ENCODE results near the gene DGUOK.

Gene DGUOK

DNA sequence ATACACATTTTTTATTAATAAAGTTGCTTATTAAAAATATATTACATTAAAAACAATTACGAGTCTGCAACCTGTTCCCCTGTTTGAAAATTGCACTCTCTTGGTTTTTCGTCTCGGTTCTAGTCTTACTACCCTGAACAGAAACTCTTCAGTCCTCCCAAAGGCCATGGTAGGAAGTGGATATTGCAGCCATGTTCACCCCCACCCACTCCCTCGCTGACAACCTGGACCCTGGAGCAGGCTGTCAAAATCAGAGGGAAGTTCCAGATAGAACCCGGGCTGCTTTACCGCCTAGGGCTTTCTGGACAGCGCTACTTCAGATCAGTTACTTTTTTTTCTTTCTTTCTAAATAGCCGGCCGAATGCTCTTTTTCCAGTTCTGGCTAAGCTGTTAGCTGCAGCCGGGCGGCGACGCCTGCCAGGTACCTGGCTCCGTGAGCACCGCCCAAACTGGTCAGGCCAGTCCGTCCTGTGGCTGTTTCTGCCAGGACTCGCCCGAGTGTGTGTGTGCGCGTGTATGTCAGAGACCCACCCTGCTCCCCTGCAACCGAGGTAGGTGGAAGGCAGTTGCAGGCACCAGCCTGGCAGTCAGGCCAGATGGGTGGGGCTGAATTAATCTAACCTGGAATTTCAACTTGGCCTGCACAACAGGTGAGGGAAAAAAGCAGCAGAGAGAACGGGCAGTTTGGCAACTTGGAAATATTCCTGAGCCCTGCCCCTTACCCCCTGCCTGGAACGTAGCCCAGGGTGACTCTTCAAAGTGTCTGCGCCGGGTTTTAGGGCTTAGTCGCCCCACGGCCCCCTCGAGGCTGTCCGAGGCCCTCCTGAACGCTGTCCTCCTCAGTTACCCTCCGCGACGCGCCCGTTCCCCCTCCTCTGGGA lies 56.9 kb downstream of the DGUOK start:
- peak; percentile 21 for DNase-seq

- peak; percentile 16 for DNase-seq
Measured at GRCh38 chr2:73984203-73984921, 57.7 kb downstream of the DGUOK start, which contains the start of gene TET3. TSS of gene TET3 (plus strand) at chr2:73984910. CDS start at chr2:73986404, 1,494 bp downstream.

GRCh38 chr2:73984922-73985307 lies 58.2 kb downstream of the DGUOK start:
- DNase-seq, result peak; percentile 78

GRCh38 chr2:73985308-73986084 lies 58.8 kb downstream of the DGUOK start:
- DNase-seq, result peak; percentile 67

- peak; percentile 37 for DNase-seq
Measured at GRCh38 chr2:73986085-73986681, 59.5 kb downstream of the DGUOK start.

DNA sequence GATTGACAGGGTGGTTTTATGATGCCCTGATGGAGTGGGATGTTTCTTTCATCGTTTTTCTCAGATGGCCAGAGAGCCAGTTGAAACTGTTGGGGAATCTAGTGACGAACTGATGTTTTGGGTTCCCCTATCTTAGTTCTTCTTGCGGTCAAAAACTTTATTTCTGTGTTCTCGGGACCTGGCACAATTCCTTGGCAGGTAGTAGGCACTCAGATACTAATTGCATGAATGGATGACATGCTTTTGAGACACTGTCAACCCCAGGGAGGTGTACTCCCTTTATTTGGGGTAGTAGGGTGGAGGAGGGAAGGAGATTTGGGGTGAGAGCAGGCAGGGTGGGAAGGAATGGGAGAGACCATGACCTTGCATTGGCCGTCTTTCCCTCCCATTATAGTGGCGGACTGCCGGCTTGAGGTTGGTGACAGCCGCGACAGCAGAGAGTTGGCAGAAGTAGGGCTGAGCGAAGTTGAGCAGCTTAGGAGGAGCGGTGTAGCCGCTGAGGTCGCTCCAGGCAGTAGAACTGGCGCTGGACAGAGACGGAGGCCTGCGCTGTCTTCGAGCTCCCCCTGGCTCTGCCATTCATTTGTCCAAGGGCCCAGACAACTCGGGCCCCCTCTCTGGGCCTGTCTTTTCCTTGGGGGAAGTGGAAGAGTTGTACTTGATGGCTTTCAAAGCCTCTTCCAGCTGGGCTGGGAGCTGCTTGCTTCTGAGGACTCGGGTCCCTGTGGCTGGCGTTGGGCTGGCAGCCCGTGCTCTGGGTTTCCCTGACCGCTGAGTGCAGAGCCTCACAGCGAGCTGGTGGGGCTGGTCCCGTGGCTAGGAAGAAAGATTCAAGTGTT lies 60.6 kb downstream of the DGUOK start:
- peak; percentile 53 for DNase-seq

DNA sequence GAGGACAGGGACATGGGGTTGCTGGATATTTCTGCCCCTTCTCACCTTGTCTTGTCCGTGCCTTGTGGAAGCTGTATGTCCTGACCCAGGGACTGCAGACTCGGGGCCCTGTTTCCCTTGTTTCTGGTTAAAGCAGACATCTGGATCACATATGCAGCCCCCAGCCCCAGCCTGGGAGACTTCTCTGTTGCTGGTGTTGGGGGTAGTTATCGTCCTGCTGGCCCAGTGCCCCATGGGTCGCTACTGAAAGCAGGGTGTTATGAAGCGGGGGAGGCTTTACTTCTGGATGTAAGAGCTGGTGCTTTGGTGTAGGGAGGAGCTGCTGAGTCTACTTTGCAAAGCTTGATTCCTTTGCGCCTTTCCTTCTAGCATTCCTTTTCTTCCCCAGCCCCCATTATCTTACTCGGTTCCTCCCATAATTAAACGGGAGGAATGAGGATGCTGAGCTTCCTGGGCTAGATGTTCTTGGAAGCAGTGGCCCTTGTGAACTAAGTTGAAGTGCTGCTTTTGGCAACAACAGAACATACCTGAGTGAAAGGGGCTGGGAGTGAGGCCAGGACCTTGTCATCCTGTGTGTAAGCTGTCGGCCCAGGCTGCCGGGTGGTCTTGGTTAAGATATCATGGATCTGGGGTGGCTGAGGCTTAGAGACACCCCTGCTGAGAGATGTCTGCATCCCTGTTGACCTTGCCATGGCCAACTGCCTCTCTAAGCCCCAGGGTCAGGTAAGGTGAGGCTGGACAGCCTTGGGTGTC lies 61.4 kb downstream of the DGUOK start:
- no peak for DNase-seq

- no peak for DNase-seq
Measured at GRCh38 chr2:73989972-73990371, 63.3 kb downstream of the DGUOK start.

GRCh38 chr2:73990531-73990930 lies 63.9 kb downstream of the DGUOK start:
- DNase-seq, result no peak

DNA sequence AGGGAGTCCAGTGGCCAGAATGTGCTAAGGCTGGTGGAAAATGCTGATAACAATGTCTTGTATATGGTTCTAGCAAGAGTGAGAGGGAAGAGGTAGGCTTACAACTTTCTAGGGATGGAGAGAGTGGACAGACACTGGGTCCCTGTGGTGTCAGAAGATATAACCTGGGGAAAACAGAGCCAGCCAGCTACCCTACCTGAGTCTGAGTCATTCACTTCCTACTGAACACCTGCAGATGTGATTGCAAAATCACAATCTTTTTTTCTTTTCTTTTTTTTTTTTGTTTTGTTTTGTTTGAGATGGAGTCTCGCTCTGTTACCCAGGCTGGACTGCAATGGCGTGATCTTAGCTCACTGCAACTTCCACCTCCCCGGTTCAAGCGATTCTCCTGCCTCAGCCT lies 65.4 kb downstream of the DGUOK start:
- no peak for DNase-seq

- DNase-seq, result no peak
Measured at GRCh38 chr2:73993376-73993775, 66.7 kb downstream of the DGUOK start.

GRCh38 chr2:73993778-73994177 lies 67.1 kb downstream of the DGUOK start:
- DNase-seq, result no peak

DNA sequence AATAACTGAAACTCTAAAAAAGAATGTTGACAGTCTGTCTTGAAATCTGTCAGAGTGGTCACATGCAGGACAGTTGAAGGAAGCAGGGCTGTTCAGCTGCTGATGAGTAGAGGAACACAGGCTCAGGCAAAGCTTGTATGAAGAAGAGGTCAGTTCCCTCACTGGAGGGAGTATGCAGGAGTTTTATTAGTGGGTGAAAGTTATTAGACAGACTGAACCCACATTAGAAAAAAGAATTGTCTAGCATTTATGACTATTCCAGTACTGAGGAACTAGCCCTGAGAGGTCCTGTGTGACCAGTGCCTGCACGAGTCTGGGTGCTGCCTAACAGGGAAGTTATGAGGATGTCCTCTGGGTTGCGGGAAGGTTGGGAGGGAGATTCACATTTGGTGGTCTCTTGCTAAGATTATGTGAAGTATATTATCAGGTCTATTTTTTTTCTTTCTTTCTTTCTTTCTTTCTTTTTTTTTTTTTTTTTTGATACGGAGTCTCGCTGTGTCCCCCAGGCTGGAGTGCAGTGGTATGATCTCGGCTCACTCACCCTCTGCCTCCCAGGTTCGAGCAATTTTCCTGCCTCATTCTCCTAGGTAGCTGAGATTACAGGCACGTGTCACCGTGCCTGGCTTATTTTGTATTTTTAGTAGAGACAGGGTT lies 67.6 kb downstream of the DGUOK start:
- no peak for DNase-seq

GRCh38 chr2:73995810-73996209 lies 69.1 kb downstream of the DGUOK start:
- DNase-seq, result no peak

- no peak for DNase-seq
Measured at GRCh38 chr2:73997813-73998212, 71.1 kb downstream of the DGUOK start.

DNA sequence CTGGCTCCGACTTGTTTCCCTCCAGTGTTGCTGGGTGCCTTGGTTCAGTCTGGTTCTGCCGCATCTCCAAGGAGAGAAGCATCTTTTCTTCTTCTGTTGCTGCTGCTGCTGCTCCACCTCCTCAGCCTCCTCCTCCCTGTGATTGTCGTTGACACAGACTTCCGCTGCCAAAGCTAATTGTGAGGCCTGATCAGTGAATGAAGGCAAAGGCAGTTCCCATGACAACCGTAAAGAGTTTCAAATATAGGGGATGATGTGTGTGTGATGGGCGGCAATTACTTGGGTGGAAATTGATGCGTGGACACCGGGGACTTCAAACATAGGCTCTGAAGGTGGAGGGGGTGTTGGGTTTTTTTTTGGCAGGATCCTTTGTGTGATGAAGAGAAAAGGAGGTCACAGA lies 71.8 kb downstream of the DGUOK start:
- peak; percentile 66 for DNase-seq

- no peak for DNase-seq
Measured at GRCh38 chr2:73998933-73999332, 72.3 kb downstream of the DGUOK start.

DNA sequence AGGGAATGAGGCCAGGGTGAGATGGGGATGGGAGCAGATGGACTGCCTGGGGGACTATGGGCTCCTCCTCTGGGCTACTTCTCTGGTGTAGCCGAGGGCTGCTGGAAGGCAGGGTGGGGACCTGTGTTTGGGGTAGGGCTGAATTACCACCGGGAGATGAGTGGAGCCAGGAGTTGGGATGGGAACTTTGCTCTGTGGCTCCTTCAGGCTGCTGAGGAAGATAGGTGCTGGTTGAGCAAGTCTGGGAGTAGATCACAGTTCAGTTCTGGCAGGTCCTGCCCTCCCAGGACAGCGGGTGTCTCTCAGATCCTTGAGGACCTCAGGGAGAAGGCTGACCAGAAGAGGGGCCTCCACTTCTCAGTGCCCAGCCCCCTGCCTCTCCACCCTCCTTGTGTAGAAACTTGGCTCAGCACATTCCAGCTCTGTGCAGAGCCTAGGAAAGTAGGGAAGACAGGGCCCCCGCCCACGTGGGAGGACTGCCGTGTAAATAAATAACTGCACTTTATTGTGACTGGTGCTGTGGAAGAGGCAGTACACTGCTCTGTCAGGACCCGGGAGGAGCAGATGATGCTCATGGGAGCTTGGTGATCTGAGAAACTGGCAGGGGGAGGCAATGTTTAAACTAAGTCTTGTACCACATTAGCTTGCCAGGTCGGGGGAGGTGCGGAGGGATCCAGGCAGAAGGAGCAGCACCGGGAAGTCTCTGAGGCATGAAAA lies 73.4 kb downstream of the DGUOK start:
- no peak for DNase-seq

DNA sequence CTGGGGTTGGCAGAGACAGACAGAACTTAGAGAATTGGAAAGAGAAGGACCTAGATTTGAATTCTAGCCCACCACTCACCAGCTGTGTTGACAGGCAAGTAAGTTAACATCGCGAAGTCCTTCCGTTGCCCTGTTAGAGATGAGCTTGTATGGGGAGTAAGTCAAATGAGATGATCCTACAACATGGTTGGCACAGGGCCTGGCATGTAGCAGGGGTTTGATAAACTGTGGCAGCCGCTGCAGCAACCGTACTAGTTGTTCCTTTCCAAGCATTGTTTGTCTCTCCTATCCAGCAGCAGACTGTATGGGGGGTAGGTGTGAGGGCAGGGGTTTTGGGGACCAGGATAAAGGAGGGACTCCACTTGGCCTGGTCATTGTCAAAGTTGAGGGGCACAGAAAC lies 74.0 kb downstream of the DGUOK start:
- no peak for DNase-seq

- DNase-seq, result no peak
Measured at GRCh38 chr2:74001121-74001520, 74.4 kb downstream of the DGUOK start.

Measured in CD4-positive, alpha-beta T cell treated with Interleukin-10 for 1 hour (primary cell).